K562 (cell line): ENCODE data around the gene ADK. TPM values are rescaled to one million over a fixed set of nuclear protein-coding genes. Genes with fewer than 3 reads are reported as not detected.

Experiments
- ETV5 ChIP-seq: sonication (generic); formaldehyde crosslinking; IDR thresholded peaks from 2 replicates; pipeline ENCODE4 v1.4.0; 2020; ENCODE audit warnings: low read depth, mild to moderate bottlenecking, missing genetic modification reagents
- MCM2 ChIP-seq: fragments of 450-650 bp; IDR thresholded peaks from 2 replicates; pipeline ENCODE4 v1.6.1; 2017; ENCODE audit warnings: low read depth, mild to moderate bottlenecking
- PHB ChIP-seq: fragments of 250-450 bp; sonication (Bioruptor Pico); IDR thresholded peaks from 2 replicates; pipeline ENCODE4 v1.5.0; 2021
- POLR2AphosphoS2 ChIP-seq: IDR thresholded peaks from 2 replicates; pipeline ENCODE4 v1.6.1; 2012; ENCODE audit warnings: low read length, improper control_type of control experiment
- POLR2AphosphoS5 ChIP-seq: IDR thresholded peaks from 2 replicates; pipeline ENCODE4 v1.6.1; 2011; ENCODE audit warnings: mild to moderate bottlenecking, low read depth, low read length, moderate library complexity; ENCODE audit not compliant: control insufficient read depth, insufficient read depth
- SAP30 ChIP-seq: fragments of 200-600 bp; sonication (generic); IDR thresholded peaks from 2 replicates; pipeline ENCODE4 v1.6.1; 2012; ENCODE audit warnings: borderline replicate concordance, low read depth, mild to moderate bottlenecking, moderate library complexity, low read length, control low read depth, inconsistent platforms; ENCODE audit not compliant: insufficient read depth, poor library complexity, severe bottlenecking
- ZNF408 ChIP-seq: fragments of 250-450 bp; sonication (Bioruptor Pico); IDR thresholded peaks from 2 replicates; pipeline ENCODE4 v1.4.0; 2020; ENCODE audit warnings: low read depth, mild to moderate bottlenecking, moderate library complexity
- polyA plus RNA-seq, 8 experiments: library from polyadenylated mRNA; depleted of rRNA in 4 of 8; stranded (reverse) in 5 of 8; unstranded in 3 of 8; fragments of >200 nt; fragmentation: Nextera tagmentation in 2 of 8; fragmentation: Illumina TruSeq in 1 of 8; extraction: Ambion mirVana in 2 of 8; extraction: Trizol in 1 of 8; gene quantifications; 2 replicates each; pipeline versions ENCODE4 v1.2.1 to v1.2.3, GENCODE V29; 2011 to 2014; ENCODE audit warnings: inconsistent platforms in 1 of 8, missing spikeins in 1 of 8
- total RNA-seq, 7 experiments: library from RNA; depleted of rRNA in 6 of 7; stranded (reverse); fragments of >200 nt in 6 of 7; fragmentation: Illumina TruSeq in 2 of 7; extraction: Trizol in 2 of 7; gene quantifications; 2 replicates each; pipeline versions ENCODE4 v1.2.1 to v1.2.3, GENCODE V29; 2011 to 2021; ENCODE audit warnings: low replicate concordance in 1 of 7
- TF ChIP-seq, protein P1 (sequence below): fragments of 450-650 bp; IDR thresholded peaks from one replicate; pipeline ENCODE4 v1.6.1; 2018; ENCODE audit warnings: mild to moderate bottlenecking, moderate library complexity; ENCODE audit not compliant: partially characterized antibody
- TF ChIP-seq, protein P2 (sequence below), 2 experiments: fragments of 450-650 bp; IDR thresholded peaks; 2 replicates each; pipeline ENCODE4 v1.6.1; 2016; ENCODE audit warnings: mild to moderate bottlenecking in 2 of 2, borderline replicate concordance in 1 of 2, low read depth in 1 of 2, moderate library complexity in 1 of 2
- TF ChIP-seq, protein P3 (sequence below): sonication (generic); formaldehyde crosslinking; IDR thresholded peaks from 2 replicates; pipeline ENCODE4 v1.8.0; 2022; ENCODE audit warnings: mild to moderate bottlenecking, low read depth, missing genetic modification reagents

The ADK gene
- total and polyA plus RNA-seq, 9 of the 15 experiments (the other 6 are each of a cell fraction or from before 2014, with no cell fraction given), result 54.2 to 97.8 (median 73.6) TPM

DNA sequence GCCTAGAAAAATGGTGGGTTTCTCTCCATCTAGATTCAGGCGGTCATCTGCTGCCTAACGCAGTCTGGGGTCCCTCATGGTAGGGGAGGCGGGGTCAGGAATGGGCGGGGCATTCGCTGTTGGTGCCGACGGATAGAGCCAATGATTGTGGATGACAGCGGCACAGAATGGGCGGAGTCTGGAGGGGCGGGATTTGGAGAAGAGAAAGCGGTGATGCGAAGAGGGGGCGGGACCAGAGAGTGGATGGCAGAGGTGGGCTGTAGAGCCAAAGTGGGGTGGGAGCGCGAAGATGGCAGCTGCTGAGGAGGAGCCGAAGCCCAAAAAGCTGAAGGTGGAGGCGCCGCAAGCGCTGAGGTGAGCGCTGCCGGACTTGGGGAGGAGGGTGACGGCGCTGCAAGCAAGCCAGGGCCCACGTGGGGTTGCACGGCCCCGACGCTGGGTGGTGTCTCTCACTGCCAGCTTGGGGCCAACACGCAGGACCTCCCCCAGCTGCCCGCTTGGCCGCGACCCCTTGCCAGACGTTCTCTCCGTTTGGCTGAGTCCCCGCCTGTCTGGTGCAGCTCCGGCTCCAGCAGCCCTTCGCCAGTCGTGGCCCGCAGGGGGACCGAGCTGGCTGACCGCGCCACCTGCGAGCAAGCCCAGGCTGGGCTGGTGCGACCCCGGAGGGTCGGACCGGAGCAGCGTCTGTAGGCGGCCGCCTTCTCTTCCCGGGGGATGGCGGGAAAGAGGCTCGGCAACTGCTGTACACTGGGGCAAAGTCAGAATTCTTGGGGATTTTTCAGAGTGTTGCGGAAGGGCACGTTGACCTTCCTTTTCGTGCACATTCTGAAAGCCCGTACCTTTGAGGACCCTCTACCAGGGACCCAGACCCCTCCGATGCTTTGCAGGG, at the start of gene ADK (continued):
- TF ChIP-seq, protein P1, sequence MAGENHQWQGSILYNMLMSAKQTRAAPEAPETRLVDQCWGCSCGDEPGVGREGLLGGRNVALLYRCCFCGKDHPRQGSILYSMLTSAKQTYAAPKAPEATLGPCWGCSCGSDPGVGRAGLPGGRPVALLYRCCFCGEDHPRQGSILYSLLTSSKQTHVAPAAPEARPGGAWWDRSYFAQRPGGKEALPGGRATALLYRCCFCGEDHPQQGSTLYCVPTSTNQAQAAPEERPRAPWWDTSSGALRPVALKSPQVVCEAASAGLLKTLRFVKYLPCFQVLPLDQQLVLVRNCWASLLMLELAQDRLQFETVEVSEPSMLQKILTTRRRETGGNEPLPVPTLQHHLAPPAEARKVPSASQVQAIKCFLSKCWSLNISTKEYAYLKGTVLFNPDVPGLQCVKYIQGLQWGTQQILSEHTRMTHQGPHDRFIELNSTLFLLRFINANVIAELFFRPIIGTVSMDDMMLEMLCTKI, result no peak
- TF ChIP-seq MCM2 (no peak), SAP30 (peak; percentile 98), POLR2AphosphoS5 (no peak), ETV5 (peak; percentile 71), ZNF408 (CRISPR knock-in tag) (no peak), POLR2AphosphoS2 (no peak), PHB (CRISPR knock-in tag) (peak; percentile 84; the same call in 1 of the 2 replicates)
- TF ChIP-seq, protein P2, sequence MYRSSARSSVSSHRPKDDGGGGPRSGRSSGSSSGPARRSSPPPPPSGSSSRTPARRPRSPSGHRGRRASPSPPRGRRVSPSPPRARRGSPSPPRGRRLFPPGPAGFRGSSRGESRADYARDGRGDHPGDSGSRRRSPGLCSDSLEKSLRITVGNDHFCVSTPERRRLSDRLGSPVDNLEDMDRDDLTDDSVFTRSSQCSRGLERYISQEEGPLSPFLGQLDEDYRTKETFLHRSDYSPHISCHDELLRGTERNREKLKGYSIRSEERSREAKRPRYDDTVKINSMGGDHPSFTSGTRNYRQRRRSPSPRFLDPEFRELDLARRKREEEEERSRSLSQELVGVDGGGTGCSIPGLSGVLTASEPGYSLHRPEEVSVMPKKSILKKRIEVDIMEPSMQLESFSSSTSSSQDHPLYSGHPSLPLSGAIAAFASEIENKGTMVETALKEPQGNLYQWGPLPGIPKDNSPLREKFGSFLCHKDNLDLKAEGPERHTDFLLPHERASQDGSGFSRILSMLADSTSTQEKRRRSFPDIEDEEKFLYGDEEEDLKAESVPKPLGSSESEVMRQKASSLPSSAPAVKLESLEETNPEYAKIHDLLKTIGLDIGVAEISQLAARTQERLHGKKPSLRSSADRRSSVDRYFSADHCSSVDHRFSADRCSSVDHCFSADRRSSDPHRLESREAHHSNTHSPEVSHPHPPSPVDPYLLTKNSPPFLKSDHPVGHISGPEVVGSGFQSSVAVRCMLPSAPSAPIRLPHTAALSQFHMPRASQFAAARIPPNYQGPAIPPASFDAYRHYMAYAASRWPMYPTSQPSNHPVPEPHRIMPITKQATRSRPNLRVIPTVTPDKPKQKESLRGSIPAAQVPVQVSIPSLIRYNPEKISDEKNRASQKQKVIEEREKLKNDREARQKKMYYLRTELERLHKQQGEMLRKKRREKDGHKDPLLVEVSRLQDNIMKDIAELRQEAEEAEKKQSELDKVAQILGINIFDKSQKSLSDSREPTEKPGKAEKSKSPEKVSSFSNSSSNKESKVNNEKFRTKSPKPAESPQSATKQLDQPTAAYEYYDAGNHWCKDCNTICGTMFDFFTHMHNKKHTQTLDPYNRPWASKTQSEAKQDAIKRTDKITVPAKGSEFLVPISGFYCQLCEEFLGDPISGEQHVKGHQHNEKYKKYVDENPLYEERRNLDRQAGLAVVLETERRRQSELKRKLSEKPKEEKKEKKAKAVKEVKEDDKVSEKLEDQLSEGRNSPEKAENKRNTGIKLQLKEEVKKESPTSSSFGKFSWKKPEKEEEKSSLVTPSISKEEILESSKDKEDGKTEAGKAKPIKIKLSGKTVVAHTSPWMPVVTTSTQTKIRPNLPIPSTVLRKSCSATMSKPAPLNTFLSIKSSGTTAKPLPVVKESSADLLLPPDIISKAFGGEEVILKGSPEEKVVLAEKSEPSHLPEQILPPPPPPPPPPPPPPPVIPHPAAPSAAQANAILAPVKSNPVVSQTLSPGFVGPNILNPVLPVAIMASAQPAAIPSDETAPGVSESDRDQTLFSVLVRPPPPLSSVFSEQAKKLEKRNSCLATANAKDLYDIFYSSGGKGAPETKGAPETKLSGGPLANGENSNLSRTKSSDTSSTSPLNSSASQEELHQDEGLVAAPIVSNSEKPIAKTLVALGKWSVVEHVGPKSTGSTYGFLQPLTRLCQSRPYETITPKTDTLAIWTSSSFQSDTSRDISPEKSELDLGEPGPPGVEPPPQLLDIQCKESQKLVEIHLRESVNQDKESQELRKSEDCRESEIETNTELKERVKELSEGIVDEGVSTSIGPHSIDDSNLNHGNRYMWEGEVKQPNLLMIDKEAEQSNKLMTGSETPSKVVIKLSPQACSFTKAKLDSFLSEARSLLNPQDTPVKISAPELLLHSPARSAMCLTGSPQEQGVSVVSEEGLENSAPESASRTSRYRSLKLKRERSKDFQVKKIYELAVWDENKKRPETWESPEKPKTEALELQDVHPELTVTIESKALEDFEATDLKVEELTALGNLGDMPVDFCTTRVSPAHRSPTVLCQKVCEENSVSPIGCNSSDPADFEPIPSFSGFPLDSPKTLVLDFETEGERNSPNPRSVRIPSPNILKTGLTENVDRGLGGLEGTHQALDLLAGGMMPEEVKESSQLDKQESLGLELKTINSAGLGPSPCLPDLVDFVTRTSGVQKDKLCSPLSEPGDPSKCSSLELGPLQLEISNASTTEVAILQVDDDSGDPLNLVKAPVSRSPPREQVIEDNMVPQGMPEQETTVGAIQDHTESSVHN (IDR thresholded peaks at IDR 0.05; ENCODE audit: borderline replicate concordance in 1 of 2, low read depth in 1 of 2), result no peak
- TF ChIP-seq, protein P3, sequence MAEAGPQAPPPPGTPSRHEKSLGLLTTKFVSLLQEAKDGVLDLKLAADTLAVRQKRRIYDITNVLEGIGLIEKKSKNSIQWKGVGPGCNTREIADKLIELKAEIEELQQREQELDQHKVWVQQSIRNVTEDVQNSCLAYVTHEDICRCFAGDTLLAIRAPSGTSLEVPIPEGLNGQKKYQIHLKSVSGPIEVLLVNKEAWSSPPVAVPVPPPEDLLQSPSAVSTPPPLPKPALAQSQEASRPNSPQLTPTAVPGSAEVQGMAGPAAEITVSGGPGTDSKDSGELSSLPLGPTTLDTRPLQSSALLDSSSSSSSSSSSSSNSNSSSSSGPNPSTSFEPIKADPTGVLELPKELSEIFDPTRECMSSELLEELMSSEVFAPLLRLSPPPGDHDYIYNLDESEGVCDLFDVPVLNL, result no peak
